ENCODE measurements around the gene PINLYP. TPM values are rescaled to one million over a fixed set of nuclear protein-coding genes. Genes with fewer than 3 reads are reported as not detected.

PINLYP gene
- 5.5 and 6.5 TPM in 2 replicates for polyA plus RNA-seq (2012; rRNA removed)
- 2.8 and 5.4 TPM in 2 replicates for polyA plus RNA-seq (2012; cell fraction: cytosol; rRNA removed)
- 8.0 and 9.2 TPM in 2 replicates for polyA plus RNA-seq (2012; cell fraction: nucleus; rRNA removed)

DNA sequence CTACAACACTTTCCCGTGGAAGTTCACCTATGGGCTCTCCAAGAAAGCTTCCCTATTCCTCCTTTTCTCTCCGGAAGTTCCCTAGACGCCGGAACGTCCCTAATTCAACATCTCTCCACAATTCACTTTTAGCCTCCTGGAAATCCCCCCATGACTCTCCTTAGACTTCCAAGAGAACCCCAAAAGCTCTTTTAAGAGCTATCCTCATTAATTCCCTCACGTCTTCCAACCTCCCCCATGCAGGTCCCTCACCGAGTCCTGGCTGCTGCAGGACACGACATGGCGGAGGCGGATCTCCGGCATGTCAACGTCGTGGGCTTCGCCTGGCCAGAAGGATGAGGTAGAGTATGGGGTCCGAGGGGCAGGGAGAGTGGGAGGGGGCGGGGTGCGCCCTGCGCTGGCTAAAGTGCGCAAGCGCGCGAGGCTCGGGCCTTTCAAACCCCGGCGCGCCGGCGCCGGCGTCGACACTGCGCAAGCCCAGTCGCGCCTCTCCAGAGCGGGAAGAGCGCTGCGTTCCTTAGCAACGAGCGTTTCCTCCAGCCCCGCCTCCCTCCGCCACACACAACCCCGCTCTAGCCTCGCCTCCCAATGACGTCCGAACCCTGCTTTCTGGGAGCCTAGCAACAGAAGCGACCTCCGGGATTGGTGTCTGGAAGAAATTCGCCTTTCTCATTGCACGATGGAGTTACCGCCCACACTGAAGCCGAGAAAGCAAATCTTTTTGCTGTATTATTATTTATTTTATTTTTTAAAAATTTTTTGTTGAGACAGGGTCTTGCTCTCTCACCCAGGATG lies at the start of gene PINLYP, which contains the start of gene XRCC1:
Gene PINLYP, plus strand, starts transcription at position 646 of the 795 bp plus-strand sequence. CDS start 1,391 bp downstream, outside the sequence.
Gene XRCC1, minus strand, starts transcription at position 372 of the 795 bp plus-strand sequence. Its CDS starts 69 bp downstream, at position 303.
- Histone ChIP-seq H3K4me2 (peak within 1 kb of the TSS; percentile 93), H3K4me3 (ENCODE audit: low read depth in 2 of 2, low read length in 1 of 2) (peak within 1 kb of the TSS; percentile 75 to 91), H3K79me2 (ENCODE audit: insufficient read depth) (peaks cover 27% of the 10 kb centered on the region; the same call in 1 of the 2 replicates), H3K27ac (ENCODE audit: low read depth in 2 of 2, low read length in 1 of 2) (peak within 1 kb of the TSS; percentile 80 to 87), H4K20me1 (ENCODE audit: insufficient read depth) (no peaks in the 10 kb centered on the region), H3K36me3 (replicated peaks in 1 of 2; ENCODE audit: control insufficient read depth in 1 of 2, insufficient read depth in 2 of 2, low read length in 1 of 2) (peaks cover 0 to 9% of the 10 kb centered on the region in 2 experiments), H3K9me3 (no peaks in the 10 kb centered on the region), H3K9ac (peak within 1 kb of the TSS; percentile 96), H3K27me3 (ENCODE audit: insufficient read depth) (no peaks in the 10 kb centered on the region), H3F3A (replicated peaks; ENCODE audit: insufficient read depth) (no peaks in the 10 kb centered on the region), H3K4me1 (ENCODE audit: control insufficient read depth in 1 of 2, insufficient read depth in 2 of 2, low read depth in 1 of 2, low read length in 1 of 2) (peaks cover 0 to 15% of the 10 kb centered on the region in 2 experiments; a peak in 1 of 4 replicates), H2AFZ (ENCODE audit: low read depth) (peak within 1 kb of the TSS; percentile 100), H3K9me2 (no peaks in the 10 kb centered on the region)
- POLR2A ChIA-PET: interaction anchor here (1.7 kb wide), 1 partner anchor 21 kb away, joined by 4 read pairs; the partner anchor contains the start of gene ZNF576
- peak; percentile 95 for DNase-seq
- WGBS (ENCODE audit: low lambda C conversion rate): under 1% methylated on average over 27 of the region's 51 CpGs
- CTCF ChIA-PET: interaction anchor here (0.9 to 3.7 kb wide), 4 partner anchors 9 to 40 kb away, joined by 3 to 43 read pairs (median 8); no protein-coding TSS in a partner anchor
- TF ChIP-seq TEAD4 (IDR thresholded peaks at IDR 0.05; ENCODE audit: borderline replicate concordance, insufficient read depth) (no peak), FOSL2 (IDR thresholded peaks at IDR 0.05; ENCODE audit: borderline replicate concordance, low read depth) (no peak), RCOR1 (IDR thresholded peaks at IDR 0.05; ENCODE audit: low read length) (no peak), FOXM1 (IDR thresholded peaks at IDR 0.05; ENCODE audit: low read depth) (no peak), REST (IDR thresholded peaks at IDR 0.05; ENCODE audit: low read depth, low read length) (no peak), RAD21 (IDR thresholded peaks at IDR 0.05; ENCODE audit: low read length) (no peak), TAF1 (IDR thresholded peaks at IDR 0.05; ENCODE audit: borderline replicate concordance, low read depth, low read length) (peak; percentile 41; the same call in 1 of the 2 replicates), RFX5 (IDR thresholded peaks at IDR 0.05; ENCODE audit: low read length) (peak; percentile 99), EP300 (IDR thresholded peaks at IDR 0.05; ENCODE audit: borderline replicate concordance in 1 of 2, low read depth in 1 of 2, low read length in 1 of 2) (peak in 1 of 2 experiments; percentile 47; a peak in 1 of 4 replicates), MXI1 (IDR thresholded peaks at IDR 0.05; ENCODE audit: low read depth, low read length) (peak; percentile 57), NFIC (IDR thresholded peaks at IDR 0.05; ENCODE audit: borderline replicate concordance) (no peak), RXRA (IDR thresholded peaks at IDR 0.05; ENCODE audit: borderline replicate concordance, low read depth) (no peak), CHD2 (IDR thresholded peaks at IDR 0.05; ENCODE audit: low read length, partially characterized antibody) (no peak), GABPA (IDR thresholded peaks at IDR 0.05; ENCODE audit: low read depth) (no peak), YY1 (IDR thresholded peaks at IDR 0.05; ENCODE audit: low read depth) (peak; percentile 19; the same call in 1 of the 2 replicates), TCF12 (IDR thresholded peaks at IDR 0.05) (no peak), ELF1 (IDR thresholded peaks at IDR 0.05) (no peak), JUND (IDR thresholded peaks at IDR 0.05) (no peak), PBX3 (IDR thresholded peaks at IDR 0.05) (no peak), SMC3 (IDR thresholded peaks at IDR 0.05; ENCODE audit: low read depth, low read length) (no peak), SIN3A (IDR thresholded peaks at IDR 0.05; ENCODE audit: borderline replicate concordance, low read depth, low read length) (0 out of 2 replicates have a peak, but pooled peaks have one; percentile 33)
- TF ChIP-seq, protein P1, sequence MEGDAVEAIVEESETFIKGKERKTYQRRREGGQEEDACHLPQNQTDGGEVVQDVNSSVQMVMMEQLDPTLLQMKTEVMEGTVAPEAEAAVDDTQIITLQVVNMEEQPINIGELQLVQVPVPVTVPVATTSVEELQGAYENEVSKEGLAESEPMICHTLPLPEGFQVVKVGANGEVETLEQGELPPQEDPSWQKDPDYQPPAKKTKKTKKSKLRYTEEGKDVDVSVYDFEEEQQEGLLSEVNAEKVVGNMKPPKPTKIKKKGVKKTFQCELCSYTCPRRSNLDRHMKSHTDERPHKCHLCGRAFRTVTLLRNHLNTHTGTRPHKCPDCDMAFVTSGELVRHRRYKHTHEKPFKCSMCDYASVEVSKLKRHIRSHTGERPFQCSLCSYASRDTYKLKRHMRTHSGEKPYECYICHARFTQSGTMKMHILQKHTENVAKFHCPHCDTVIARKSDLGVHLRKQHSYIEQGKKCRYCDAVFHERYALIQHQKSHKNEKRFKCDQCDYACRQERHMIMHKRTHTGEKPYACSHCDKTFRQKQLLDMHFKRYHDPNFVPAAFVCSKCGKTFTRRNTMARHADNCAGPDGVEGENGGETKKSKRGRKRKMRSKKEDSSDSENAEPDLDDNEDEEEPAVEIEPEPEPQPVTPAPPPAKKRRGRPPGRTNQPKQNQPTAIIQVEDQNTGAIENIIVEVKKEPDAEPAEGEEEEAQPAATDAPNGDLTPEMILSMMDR (IDR thresholded peaks at IDR 0.05): no peak
- TF ChIP-seq, protein P2, sequence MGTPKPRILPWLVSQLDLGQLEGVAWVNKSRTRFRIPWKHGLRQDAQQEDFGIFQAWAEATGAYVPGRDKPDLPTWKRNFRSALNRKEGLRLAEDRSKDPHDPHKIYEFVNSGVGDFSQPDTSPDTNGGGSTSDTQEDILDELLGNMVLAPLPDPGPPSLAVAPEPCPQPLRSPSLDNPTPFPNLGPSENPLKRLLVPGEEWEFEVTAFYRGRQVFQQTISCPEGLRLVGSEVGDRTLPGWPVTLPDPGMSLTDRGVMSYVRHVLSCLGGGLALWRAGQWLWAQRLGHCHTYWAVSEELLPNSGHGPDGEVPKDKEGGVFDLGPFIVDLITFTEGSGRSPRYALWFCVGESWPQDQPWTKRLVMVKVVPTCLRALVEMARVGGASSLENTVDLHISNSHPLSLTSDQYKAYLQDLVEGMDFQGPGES (IDR thresholded peaks at IDR 0.05; ENCODE audit: low read depth, low read length): no peak
- TF ChIP-seq, protein P3, sequence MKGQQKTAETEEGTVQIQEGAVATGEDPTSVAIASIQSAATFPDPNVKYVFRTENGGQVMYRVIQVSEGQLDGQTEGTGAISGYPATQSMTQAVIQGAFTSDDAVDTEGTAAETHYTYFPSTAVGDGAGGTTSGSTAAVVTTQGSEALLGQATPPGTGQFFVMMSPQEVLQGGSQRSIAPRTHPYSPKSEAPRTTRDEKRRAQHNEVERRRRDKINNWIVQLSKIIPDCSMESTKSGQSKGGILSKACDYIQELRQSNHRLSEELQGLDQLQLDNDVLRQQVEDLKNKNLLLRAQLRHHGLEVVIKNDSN (IDR thresholded peaks at IDR 0.05; ENCODE audit: borderline replicate concordance, low read depth): no peak
- TF ChIP-seq, protein P4, sequence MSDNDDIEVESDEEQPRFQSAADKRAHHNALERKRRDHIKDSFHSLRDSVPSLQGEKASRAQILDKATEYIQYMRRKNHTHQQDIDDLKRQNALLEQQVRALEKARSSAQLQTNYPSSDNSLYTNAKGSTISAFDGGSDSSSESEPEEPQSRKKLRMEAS (IDR thresholded peaks at IDR 0.05; ENCODE audit: low read depth): no peak
